RKO (cell line): Measurements from ENCODE around the gene OR5K4.
"Not testable (repeated sequence)": the region's sequence is repeated elsewhere in the genome, so short reads cannot be mapped to it uniquely, and the experiment has no call there.

Source experiments
- DNase-seq: peaks from one replicate; pipeline ENCODE4 v3.0.0-alpha.2; 2016; ENCODE audit warnings: low spot score

OR5K4 gene

DNA sequence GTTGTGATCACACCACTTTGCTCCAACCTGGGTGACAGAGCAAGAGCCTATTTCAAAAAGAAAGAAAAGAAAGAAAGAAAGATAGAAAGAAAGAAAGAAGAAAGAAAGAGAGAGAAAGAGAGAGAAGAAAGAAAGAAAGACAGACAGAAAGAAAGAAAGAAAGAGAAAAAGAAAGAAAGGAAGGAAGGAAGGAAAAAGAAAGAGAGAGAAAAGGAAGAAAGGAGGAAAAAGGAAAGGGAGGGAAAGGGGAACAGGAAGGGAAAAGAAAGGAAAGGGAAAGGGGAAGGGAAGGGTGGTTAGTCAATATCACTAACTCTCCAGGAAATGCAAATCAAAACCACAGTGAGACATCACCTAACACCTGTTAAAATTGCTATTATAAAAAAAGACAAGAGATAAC is 18.2 kb downstream of the OR5K4 start:
- no peak for DNase-seq

DNA sequence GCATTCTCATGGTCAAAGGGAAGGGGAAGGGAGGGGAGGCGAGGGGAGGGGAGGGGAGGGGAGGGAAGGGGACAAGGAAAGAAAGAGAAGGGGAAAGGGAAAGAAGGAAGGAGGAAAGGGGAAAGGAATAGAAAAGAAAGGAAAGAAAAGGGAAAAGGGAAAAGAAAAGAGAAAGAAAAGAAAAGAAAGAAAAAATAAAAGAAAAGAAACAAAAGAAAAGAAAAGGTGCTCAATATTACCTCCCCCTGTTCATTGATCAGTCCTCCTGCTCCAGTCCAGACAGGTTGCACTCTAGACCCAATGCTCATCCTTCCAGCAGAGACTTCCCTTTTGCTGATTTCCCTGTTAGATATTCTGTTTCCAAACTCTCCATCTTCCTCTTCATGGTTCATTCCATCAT is 18.8 kb downstream of the OR5K4 start:
- no peak for DNase-seq

DNA sequence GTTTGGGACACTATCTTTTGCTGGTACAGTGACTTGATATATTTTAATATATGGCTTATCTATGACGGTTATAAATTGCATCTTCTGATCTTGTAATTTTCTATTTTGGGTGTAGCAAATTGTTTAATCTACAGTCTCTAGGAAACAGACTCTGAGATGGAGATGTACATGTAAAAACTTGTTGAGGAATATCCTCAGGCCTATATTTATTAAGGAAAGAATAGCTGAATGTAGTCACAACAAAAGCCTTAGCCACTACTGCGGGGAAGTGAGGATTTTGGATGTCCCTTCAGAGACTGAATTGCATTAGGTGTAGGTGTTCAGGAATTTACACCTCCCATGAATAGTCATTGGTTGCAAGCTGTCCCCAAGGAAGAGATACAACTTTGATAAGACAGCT is 23.0 kb downstream of the OR5K4 start:
- DNase-seq = no peak

DNA sequence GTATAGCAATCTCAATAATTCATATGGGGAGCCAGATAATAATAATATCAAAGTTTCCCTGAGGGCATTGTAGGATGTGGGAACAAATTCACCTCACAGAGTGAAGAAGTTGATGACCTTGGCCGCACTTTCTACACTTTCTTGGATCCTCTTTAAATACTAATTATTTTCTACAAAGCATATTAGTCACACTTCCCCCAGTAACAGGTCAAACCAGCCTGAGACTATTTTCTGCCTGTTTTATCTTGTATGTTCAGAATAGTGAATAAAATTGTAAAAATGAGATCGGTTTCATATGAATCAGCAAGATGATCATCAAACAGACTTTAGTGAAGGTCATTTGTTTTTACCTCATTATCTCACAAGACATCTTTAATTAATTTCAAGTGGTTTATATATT is 34.5 kb downstream of the OR5K4 start:
- DNase-seq = no peak

DNA sequence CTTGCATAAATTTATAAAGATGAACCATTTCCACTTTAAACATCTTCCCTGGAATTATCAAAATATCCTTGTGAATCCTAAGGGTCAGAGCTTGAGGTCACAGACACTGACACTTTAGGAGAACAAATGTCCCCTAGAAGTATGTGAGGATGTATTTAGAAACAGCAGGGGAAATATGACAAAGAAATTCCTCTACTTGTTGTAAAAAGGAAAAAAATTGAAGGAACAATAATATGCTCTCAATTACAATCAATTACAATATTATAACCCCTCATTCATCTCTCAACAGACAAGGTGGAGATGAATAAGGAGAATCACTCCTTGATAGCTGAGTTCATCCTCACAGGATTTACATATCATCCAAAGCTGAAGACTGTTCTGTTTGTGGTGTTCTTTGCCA is 36.7 kb downstream of the OR5K4 start, which contains the start of gene OR5K3:
Gene OR5K3 (plus strand): TSS at position 301 of the 400 bp plus-strand sequence. CDS start 0 bp downstream, at position 301.
- DNase-seq = no peak

DNA sequence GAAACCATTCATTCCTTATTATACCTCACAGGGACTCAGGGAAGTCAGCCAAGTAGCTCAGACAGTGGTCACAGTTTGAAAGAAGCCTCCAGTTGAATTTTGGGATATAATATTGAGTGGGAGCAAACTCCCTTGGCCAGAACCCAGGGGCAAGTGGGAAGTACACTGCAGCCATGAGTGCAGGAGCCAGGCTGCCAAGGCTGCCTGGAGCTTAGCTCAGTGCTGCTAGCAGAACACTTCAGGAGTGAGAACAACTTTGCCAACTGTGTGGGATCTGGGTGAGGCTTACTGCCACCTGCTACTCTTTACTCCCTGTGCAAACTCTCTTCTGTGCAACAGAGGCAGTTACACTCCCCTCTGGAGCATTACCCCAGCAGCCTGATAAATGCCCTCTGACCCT is 41.4 kb downstream of the OR5K4 start:
- no peak for DNase-seq

DNA sequence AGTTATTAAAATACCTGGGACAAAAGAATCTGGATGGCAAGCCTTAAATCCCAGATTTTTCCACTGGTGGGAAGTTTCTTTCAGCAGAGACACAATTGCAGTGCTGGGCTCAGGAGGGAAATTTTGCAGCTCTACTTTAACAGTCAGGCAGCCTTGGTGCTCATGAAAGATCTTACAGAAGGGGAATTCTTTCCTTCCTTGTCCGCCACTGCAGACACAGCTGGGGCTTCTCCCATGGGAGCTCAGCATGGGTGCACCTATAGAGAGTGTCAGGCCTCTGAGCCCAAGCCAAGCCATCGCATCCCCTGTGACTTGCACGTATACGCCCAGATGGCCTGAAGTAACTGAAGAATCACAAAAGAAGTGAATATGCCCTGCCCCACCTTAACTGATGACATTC is 42.8 kb downstream of the OR5K4 start:
- DNase-seq = not testable (repeated sequence)

DNA sequence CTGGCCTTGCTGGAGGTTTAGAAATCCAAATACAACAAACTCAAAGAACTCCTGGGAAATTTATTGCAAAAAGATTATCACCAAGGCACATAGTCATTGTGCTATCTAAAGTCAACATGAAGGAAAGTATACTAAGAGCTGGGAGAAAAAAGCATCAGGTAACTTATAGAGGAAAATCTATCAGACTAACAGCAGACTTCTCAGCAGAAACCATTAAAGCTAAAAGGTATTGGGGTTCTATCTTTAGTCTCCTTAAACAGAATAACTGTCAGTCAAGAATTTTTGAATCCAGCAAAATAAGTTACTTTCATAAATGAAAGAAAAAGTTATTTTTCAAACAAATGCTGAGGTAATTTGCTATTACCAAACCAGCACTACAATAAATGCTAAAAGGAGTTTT is 44.9 kb downstream of the OR5K4 start:
- DNase-seq = no peak

DNA sequence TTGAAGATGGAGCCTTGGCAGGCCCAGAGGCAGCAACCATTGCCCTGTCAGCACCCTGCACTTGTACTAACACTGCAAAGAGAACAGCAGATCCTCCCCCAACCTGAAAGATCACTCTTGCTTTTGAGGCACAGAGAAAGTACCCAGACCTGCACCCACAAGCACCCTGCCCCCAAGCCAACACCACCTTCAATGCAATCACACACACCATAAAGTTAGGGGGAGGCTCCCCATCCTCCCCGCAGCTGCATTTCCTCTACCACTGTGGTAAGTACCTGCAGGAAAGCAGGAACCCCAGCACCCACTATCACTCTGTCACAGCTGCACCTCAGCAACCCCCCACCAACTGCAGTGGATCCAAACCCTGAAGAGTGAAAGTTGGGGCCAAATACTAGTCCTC is 48.9 kb downstream of the OR5K4 start:
- no peak for DNase-seq

DNA sequence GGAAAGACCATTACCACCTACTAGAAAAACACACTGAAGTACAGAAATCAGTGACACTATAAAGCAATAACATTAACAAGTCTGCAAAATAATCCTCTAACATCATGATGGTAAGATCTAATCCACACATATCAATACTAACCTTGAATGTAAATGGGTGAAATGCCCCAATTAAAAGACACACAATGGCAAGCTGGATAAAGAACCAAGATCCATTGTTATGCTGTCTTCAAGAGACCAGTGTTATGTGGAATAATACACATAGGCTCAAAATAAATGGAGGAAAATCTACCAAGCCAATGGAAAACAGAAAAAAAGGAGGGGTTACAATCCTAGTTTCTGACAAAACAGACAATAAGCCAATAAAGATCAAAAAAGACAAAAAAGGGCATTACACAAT is 50.4 kb downstream of the OR5K4 start:
- DNase-seq = no peak
